Breast epithelium (tissue), 4 donors: Measurements from ENCODE around the gene BDNF. TPM values are rescaled to one million over a fixed set of nuclear protein-coding genes. Genes with fewer than 3 reads are reported as not detected.
"Not testable (repeated sequence)": the region's sequence is repeated elsewhere in the genome, so short reads cannot be mapped to it uniquely, and the experiment has no call there.

Experiments used
- DNase-seq, 2 donors: peaks; one replicate each; pipeline ENCODE4 v3.0.0-alpha.2; 2019; ENCODE audit warnings: low spot score in 2 of 2
- H3K27ac ChIP-seq, 2 donors: fragments of 200-600 bp; sonication (generic) in 1 of 2; one replicate each; pipeline ENCODE4 v1.5.1; 2016 to 2019; ENCODE audit warnings: mild to moderate bottlenecking in 1 of 2
- H3K27me3 ChIP-seq, 2 donors: fragments of 200-600 bp; sonication (generic) in 1 of 2; one replicate each; pipeline versions ENCODE4 v1.5.1 to v1.6.0; 2017 to 2019; ENCODE audit warnings: control low read depth in 1 of 2, mild to moderate bottlenecking in 1 of 2
- H3K36me3 ChIP-seq: fragments of 200-600 bp; one replicate; pipeline ENCODE4 v1.5.1; 2019
- H3K4me1 ChIP-seq, 2 donors: fragments of 200-600 bp; sonication (generic); one replicate each; pipeline ENCODE4 v1.5.1; 2016 to 2019; ENCODE audit warnings: control low read depth in 1 of 2
- H3K4me3 ChIP-seq, 3 donors: fragments of 200-600 bp; sonication (generic); 1 replicate in 2 of 3; 2 replicates in 1 of 3; pipeline ENCODE4 v1.5.1; 2016 to 2019; ENCODE audit warnings: mild to moderate bottlenecking in 3 of 3, moderate library complexity in 2 of 3
- H3K9me3 ChIP-seq, 2 donors: fragments of 200-600 bp; sonication (generic) in 1 of 2; one replicate each; pipeline ENCODE4 v1.5.1; 2016 to 2019; ENCODE audit warnings: control low read depth in 1 of 2
- POLR2A ChIP-seq: fragments of 450-650 bp; IDR thresholded peaks from one replicate; pipeline ENCODE4 v1.6.1; 2016; ENCODE audit warnings: antibody characterized with exemption, mild to moderate bottlenecking, moderate library complexity
- POLR2AphosphoS5 ChIP-seq, 3 donors: sonication (generic); formaldehyde crosslinking; IDR thresholded peaks; one replicate each; pipeline ENCODE4 v1.6.1; 2017; ENCODE audit warnings: antibody characterized with exemption in 3 of 3
- intact Hi-C: fragments of 100-400 bp; cut with DNase I; formaldehyde crosslinking; loops from one replicate; pipeline ENCODE4 v1.15.1; 2023; ENCODE audit warnings: low total_unique reads
- total RNA-seq, 3 donors: library from RNA; depleted of rRNA; stranded (reverse); fragments of >200 nt; gene quantifications; one replicate each; pipeline ENCODE4 v1.1.0, GENCODE V29; 2016
- TF ChIP-seq, protein P1 (sequence below), 3 donors: fragments of 450-650 bp; IDR thresholded peaks; one replicate each; pipeline ENCODE4 v1.5.1; 2016 to 2017; ENCODE audit warnings: antibody characterized with exemption in 3 of 3, mild to moderate bottlenecking in 3 of 3, moderate library complexity in 3 of 3

The BDNF gene
- total RNA-seq, 3 donors from 2014 or later: 0.44 to 0.66 TPM; not detected in 1

GRCh38 chr11:27672836-27673464 is 27.3 kb downstream of the BDNF start:
- Histone ChIP-seq H3K36me3 (no peaks in the 10 kb centered on the region), H3K4me3 (no peak overlapping the region), H3K4me1 (no peaks in the 10 kb centered on the region), H3K9me3 (no peaks in the 10 kb centered on the region), H3K27ac (no peak overlapping the region), H3K27me3 (no peaks in the 10 kb centered on the region)
- no peak for DNase-seq
- intact Hi-C loops: no loop called here
- TF ChIP-seq, protein P1, sequence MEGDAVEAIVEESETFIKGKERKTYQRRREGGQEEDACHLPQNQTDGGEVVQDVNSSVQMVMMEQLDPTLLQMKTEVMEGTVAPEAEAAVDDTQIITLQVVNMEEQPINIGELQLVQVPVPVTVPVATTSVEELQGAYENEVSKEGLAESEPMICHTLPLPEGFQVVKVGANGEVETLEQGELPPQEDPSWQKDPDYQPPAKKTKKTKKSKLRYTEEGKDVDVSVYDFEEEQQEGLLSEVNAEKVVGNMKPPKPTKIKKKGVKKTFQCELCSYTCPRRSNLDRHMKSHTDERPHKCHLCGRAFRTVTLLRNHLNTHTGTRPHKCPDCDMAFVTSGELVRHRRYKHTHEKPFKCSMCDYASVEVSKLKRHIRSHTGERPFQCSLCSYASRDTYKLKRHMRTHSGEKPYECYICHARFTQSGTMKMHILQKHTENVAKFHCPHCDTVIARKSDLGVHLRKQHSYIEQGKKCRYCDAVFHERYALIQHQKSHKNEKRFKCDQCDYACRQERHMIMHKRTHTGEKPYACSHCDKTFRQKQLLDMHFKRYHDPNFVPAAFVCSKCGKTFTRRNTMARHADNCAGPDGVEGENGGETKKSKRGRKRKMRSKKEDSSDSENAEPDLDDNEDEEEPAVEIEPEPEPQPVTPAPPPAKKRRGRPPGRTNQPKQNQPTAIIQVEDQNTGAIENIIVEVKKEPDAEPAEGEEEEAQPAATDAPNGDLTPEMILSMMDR (IDR thresholded peaks at IDR 0.05): no peak
- no peak for TF ChIP-seq POLR2A
- no peak for TF ChIP-seq POLR2AphosphoS5 (IDR thresholded peaks at IDR 0.05)

DNA sequence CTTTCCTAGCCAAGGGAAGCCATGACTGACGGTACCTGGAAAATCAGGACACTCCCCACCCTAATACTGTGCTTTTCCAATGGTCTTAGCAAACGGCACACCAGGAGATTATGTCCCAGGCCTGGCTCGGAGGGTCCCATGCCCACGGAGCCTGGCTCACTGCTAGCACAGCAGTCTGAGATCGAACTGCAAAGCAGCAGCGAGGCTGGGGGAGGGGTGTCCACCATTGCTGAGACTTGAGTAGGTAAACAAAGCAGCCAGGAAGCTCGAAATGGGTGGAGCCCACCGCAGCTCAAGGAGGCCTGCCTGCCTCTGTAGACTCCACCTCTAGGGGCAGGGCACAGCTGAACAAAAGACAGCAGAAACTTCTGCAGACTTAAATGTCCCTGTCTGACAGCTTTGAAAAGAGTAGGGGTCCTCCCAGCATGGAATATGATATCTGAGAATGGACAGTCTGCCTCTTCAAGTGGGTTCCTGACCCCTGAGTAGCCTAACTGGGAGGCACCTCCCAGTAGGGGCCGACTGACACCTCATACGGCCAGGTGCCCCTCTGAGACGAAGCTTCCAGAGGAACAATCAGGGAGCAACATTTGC is 34.6 kb downstream of the BDNF start:
- H3K27ac ChIP-seq, H3K9me3 ChIP-seq, H3K4me3 ChIP-seq, H3K36me3 ChIP-seq, H3K4me1 ChIP-seq, DNase-seq, intact Hi-C loops, H3K27me3 ChIP-seq: not testable (repeated sequence)

DNA sequence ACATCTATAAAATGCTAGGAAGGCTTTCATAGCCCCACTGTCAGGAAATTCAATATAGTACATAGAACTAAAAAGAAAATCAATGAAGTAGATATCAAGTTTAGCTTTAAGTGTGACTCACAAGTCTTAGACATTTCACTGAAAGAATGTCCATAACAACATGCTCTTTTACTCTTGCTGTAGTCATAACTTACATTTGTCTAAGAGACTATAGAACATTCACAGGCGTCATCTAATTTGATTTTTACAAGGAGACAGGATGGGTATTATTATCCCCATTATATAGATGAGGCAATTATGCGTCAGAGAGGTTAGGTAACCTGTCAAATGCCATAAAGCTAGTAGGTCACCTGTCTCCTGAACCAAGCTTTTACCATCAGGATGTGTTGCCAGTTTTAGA is 36.9 kb downstream of the BDNF start:
- intact Hi-C loops: no loop called here
- H3K27ac ChIP-seq: no peak overlapping the region
- no peaks in the 10 kb centered on the region for H3K4me1 ChIP-seq
- peaks cover 0 to 5% of the 10 kb centered on the region in 2 donors for H3K9me3 ChIP-seq
- H3K4me3 ChIP-seq: no peak overlapping the region
- no peaks in the 10 kb centered on the region for H3K36me3 ChIP-seq
- TF ChIP-seq POLR2A (no peak), POLR2AphosphoS5 (IDR thresholded peaks at IDR 0.05) (no peak)
- TF ChIP-seq, protein P1 (IDR thresholded peaks at IDR 0.05): no peak
- no peaks in the 10 kb centered on the region for H3K27me3 ChIP-seq
- no peak for DNase-seq

- peaks cover 0 to 5% of the 10 kb centered on the region in 2 donors for H3K9me3 ChIP-seq
- no peaks in the 10 kb centered on the region for H3K27me3 ChIP-seq
- H3K27ac ChIP-seq: no peak overlapping the region
- intact Hi-C loops: no loop called here
- no peak for DNase-seq
- TF ChIP-seq, protein P1 (IDR thresholded peaks at IDR 0.05): no peak
- TF ChIP-seq POLR2A (no peak), POLR2AphosphoS5 (IDR thresholded peaks at IDR 0.05) (no peak)
- H3K4me1 ChIP-seq: no peaks in the 10 kb centered on the region
- no peak overlapping the region for H3K4me3 ChIP-seq
- H3K36me3 ChIP-seq: no peaks in the 10 kb centered on the region
Observed at GRCh38 chr11:27660171-27660570, 40.1 kb downstream of the BDNF start.

GRCh38 chr11:27658535-27659236 is 41.6 kb downstream of the BDNF start:
- H3K36me3 ChIP-seq: no peaks in the 10 kb centered on the region
- intact Hi-C loops: no loop called here
- TF ChIP-seq POLR2AphosphoS5 (IDR thresholded peaks at IDR 0.05): no peak

More at GRCh38 chr11:27658535-27659236, 41.6 kb downstream of the BDNF start:
- Histone ChIP-seq H3K4me1 (no peaks in the 10 kb centered on the region), H3K9me3 (peaks cover 0 to 5% of the 10 kb centered on the region in 2 donors), H3K4me3 (no peak overlapping the region), H3K27ac (no peak overlapping the region), H3K27me3 (no peaks in the 10 kb centered on the region)
- DNase-seq: peak in 1 of 2 donors; percentile 20
